Left renal cortex interstitium (tissue), 4 donors: Measurements from ENCODE around the gene MFF. TPM values are rescaled to one million over a fixed set of nuclear protein-coding genes. Genes with fewer than 3 reads are reported as not detected.
"Not testable (repeated sequence)": the region's sequence is repeated elsewhere in the genome, so short reads cannot be mapped to it uniquely, and the experiment has no call there.

Experiments used
- DNase-seq, 4 donors: peaks; one replicate each; pipeline ENCODE4 v3.0.0-alpha.2; 2013; ENCODE audit warnings: low read depth in 4 of 4, low spot score in 2 of 4, missing footprints in 1 of 4
- polyA plus RNA-seq, 4 donors: library from polyadenylated mRNA; unstranded; fragments of 120-200 nt; gene quantifications; one replicate each; pipeline ENCODE4 v1.2.1, GENCODE V29; 2013; ENCODE audit not compliant: insufficient read length in 4 of 4

MFF gene
- polyA plus RNA-seq, 4 donors = 124 to 144 (median 134) TPM

DNA sequence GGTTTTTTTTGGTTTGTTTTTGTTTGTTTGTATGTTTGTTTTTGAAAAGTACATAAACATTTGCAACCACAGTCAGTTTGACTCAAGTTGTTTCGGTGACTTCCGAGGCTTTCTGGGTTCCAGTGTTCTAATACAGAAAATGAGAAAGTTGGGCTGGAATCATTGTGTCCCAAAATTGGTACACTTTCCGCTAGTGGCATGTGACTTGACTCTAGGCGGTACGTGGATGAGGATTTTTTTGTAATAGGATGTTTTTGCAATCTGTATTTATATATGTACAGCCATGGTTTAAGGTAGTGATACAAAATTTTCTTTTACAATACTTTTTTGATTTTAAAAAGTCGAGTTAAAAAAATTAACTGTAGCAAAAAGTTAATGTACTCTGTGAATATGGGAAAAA is 1.7 kb downstream of the MFF start:
- DNase-seq = no peak

DNA sequence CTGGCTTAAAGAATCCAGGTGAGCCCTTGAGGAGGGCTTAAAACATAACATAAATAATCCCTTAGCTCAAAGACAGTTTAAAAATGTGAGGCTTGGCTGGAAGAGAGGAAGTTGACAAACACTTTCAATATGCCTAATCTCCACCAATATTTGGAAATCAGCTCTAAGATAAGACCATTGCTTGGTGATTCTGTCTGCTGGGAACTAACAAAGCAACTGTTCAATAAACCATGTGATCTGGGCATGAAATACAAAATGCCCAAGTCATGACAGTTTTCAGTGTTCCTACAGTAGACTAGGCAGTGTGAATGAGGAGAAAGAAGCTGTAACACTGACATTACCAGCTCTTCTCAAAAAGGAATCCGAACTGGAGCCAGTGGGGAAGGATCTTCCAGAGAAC is 10.7 kb downstream of the MFF start:
- no peak for DNase-seq

DNA sequence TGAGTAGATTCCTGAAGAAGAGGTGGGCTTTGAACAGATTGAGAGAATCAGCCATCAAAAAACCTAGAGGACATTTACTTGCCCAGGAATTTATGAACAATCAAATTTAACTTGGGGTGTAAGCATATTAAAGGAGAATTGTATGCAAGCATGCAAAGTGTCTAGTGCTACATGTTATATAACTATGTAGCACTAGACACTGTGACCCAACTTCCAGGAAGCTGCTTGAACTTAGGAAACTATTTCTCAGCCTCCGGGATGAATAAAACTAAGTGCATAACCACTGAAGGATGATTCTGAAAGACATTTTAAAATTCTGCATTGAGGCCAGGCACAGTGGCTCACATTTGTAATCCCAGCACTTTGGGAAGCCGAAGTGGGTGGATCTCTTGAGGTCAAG is 12.4 kb downstream of the MFF start:
- no peak for DNase-seq

DNA sequence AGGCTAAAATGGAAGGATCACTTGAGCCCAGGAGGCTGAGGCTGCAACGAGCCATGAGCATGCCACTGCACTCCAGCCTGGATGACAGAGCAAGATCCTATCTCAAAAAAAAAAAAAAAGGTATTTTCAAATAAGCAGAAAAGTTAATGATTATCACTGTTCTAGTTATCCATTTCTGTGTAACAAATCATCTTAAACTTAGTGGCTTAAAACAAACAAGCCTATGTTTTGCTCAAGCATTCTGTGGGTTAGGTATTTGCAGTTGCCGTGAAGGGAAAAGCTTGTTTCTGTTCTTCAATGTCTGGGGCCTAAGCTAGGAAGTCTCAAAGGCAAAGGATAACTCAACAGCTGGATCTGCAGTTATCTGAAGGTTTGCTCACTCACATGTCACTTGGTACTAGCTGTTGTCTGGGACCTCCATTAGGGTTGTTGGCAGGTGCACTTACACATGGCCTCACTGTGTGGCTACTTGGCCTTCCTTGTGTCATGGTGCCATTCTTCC is 14.1 kb downstream of the MFF start:
- no peak for DNase-seq

DNA sequence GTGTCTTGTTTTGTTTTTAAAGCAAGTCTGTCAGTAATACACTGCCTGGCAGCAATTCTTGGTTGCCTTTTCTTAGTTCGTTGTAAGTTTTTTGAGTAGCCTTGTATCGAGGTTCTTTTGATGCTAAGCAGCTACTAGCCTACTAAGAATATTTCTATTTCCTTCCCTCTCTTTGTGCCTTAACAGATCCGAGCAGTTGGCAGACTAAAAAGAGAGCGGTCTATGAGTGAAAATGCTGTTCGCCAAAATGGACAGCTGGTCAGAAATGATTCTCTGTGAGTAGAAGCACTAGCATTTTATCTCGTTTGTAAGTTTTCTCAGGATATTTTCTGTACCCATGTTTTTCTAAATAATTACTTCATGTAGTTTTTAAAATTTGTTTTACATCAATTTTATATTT is 15.1 kb downstream of the MFF start:
- no peak for DNase-seq

DNA sequence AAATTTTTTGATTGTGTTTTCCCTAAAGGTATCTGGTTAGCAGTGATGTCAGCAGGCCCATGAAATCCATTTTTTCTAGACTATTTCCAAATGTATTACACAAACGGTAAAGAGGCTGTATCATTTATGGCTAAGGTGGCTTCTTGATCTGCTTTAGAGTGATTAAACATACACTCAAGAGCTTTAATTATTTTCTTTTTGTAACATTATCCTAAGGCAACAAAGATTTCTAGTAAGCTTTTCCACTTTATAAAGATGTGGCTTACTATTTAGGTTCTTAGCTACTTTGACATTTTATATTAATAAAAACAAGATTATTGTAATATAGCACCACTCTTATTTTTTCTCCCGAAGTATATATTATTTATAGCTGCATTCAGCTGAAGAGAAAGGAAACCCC is 16.5 kb downstream of the MFF start:
- no peak for DNase-seq

DNA sequence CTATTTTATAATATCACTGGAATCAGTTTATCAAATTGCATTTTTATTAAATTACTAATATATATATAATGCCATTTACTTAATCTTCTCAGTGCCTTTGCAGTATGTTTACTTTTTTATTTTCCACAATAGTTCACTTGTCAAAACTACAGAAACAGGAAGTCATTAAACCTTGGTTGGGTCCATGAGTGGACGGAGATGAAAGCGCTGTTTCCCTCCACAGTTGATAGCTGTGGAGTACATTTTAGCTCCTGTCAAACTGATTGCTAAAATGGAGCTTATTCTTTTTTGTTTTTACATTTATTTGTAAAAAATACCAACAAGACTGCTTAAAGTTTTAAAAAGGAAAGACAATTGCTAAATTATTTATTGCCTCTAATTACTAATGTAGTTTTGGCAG is 19.2 kb downstream of the MFF start:
- DNase-seq = no peak

DNA sequence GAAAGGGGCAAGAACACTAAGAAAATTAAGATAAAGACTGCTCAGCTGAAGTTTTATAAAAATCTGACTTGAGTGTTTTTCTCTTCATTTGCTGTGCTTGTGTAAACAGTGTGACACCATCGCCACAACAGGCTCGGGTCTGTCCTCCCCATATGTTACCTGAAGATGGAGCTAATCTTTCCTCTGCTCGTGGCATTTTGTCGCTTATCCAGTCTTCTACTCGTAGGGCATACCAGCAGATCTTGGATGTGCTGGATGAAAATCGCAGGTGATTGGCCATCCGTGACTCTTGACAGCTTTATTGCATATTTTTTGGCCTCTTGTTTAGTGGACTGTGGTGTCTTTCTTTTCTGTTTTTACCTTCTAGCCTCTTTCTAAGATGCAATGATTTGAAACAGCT is 22.1 kb downstream of the MFF start:
- no peak for DNase-seq

DNA sequence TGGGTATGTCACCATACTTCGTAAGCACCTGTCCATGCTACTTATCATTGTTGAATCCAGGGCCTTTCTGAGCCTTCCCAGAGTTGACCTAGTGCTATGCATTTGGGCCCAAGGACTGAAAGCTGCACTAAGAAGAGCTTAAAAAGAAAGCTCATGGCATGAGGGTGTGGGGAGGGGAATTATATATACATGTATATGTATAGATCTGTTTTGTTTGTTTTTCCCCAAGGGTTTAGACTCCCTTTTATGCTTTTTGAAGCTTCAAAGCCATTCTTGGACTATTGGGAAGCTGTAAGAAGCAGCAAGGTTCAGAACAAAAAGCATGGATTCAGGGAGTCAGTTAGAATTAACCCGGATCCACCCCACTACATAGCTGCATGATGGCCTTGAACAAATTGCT is 23.3 kb downstream of the MFF start:
- DNase-seq = no peak

DNA sequence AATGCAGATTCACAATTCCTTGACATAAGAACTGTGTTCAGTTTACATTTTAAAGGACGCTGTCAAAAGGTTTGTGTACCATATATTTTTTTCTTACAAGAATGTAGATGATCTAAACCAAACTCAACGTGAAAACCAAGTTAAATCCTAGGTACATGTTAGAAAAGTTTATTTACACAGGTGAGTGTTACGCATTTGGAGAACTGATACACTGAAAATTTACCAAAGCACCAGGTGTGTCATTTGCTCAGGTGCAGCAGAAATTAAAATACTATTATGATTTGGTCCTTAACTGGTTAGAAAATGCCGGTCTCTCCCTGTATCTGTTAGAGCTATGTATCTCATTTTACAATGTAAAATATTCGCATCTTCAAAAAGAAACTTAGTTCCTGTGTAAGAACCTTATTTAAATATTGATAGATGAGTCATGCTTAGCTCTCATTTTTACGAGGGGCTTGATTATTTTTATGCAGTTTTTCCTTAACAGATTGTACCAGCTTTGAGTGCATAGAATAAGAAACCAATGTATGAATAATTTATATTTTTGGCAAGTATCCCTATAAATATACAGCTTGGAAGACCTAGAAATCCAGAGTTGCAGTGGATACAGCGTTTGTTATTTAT is 25.1 kb downstream of the MFF start:
- DNase-seq = no peak

DNA sequence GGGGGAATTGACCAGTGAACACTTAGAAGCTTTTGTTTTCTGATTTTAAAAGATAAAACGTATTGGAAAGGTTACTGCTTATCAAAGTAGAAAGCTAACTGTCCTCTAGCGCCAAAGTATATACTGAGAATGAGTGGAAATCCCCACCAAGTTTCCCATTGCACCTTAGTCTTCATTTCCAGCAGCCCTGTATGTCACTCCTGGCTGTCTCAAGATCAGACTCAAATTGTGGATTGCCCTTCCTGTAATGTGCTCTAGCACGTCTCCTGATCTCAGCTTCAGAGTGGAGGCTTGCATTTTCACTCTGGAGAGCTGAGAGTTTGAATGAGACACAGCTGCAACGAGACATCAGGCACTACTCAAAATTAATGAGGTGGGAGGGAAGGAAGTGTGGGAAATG is 26.6 kb downstream of the MFF start:
- no peak for DNase-seq

DNA sequence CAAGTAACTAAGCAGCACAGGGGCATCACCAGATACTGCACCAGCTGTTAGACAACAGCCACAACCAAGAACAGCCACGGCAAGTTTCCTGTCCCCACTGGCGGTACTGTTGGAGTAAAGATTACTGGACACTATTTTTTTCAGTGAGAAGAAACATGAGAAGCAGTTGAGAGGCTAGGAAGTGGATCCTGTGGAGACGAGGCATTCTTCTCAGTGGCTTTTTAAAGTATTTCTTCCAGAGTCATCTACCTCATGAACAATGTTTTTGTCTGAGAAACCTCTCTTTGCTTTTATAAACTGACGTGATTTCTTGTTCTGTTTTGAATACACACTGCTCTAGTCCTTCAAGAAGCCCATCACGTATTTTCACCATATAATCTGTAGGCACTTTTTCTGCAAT is 35.3 kb downstream of the MFF start:
- DNase-seq = no peak

DNA sequence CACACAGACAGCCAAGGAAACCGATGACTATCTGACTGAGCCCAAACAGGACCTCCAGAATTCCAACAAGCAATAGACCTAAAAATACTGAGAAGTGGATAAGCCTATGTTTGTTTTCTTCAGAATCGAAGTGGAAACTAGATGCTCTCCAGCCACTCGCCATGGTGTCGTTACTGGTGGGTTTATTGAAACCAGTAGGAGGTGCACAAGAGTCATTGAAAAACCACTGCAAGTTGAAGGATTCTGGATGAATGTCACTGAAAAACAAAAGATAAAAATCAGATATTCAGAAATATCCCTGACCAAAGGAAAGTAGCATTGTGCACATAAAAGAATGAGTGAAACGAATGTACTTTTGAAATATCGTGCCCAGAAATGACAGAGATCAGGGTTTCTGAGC is 38.7 kb downstream of the MFF start:
- DNase-seq = no peak

DNA sequence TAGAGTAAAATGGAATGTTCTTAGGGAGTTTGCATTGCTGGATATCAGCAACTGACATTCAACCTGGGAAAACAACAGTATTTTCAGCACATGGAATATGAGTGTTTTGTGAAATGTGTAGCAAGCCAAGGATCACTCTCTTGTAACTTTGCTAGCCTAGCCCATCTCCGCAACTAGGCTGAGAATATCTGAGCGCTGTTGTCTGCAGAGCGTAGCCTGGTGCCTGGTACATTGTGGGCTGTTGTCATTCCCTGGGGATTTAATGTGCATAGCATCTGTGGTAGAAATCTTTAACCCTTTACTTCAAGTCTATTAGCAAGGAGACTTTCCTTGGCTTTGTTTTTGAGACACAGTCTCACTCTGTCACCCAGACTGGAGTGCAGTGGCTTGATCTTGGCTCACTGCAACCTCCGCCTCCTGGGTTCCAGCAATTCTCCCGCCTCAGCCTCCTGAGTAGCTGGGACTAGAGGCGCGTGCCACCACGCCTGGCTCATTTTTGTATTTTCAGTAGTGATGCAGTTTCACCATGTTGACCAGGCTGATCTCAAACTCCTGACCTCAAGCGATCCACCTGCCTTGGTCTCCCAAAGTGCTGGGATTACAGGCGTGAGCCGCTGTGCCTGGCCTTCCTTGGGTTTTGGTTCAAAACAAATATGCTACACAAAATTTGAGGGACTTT is 39.7 kb downstream of the MFF start:
- DNase-seq = not testable (repeated sequence)

DNA sequence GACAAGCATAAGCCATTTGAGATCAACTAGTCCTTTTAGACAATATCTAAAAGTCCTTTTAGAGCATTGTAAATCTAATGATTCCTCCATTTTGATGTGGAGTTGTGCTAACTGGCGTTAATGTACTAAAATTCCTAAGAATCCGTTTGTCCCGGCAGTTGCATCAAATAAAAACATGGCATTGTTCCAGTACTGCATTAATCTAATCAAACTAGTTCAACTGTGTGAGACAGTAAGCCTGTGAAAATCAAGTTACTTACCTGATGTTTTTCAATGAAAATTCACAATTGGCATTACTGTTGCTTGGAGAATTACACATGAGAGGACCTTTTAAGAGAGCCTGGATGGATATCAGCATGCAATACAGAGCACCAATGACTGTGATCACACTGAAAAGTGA is 40.8 kb downstream of the MFF start:
- DNase-seq = no peak

DNA sequence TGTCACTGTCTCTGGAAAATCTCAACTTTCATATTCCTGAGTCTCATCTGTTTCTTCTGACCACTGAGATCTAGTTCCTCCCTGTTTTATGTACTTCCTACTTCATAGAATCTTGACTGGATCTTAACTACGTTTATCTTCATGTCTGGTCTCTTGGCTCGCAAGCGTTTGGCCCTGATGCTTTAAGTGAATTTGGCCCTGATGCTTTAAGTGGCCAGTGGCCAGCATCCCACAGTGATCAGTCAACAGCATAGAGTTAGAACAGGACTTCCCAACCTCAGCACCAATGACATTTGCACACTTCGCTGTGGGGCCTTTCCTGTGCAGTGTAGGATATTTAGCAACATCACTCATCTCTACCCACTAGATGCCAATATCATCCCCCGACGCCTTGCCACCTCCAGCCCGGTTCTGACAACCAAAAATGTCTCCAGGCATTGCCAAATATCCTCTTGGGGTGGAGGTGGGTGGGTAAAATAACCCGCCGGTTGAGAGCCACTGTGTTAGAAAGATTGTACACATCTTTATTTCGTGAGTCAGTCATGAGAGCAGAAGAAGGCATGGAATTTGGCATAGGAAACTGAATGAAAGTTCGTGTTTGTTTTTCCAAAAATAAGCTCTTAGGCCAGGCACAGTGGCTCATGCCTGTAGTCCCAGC is 41.8 kb downstream of the MFF start:
- no peak for DNase-seq

DNA sequence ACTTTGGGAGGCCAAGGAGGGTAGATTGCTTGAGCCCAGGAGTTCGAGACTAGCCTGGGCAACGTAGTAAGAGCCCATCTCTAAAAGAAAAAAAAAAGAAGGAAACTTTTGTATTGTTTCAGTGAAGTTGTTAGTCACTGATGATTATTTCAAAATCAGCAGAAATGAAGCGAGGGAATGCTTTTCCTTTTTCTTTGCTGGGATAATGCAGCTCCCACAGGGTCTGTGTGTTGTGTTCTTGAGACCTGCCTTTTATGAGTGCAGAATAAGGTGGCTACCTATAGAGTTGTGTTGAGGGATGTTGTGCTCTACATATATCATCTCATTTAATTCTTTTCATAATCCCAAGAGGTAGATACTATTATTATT is 42.4 kb downstream of the MFF start:
- no peak for DNase-seq

DNA sequence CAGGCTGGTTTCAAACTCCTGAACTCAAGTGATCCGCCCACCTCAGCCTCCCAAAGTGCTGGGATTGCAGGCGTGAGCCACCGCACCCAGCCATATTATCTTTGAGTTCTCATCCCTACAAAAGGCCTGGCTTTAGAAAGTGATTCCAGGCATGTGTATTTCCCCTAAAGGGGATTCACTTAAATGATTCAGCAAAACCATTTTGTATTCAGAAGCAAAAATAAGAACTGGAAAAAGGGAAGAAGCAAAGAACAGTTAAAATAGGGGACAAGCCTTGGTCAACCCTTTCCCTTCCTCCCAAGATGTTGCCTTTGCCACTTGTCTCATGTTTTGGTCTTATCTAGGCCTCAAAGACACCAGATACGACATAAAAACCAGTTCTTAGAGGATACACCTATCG is 43.5 kb downstream of the MFF start:
- no peak for DNase-seq

DNA sequence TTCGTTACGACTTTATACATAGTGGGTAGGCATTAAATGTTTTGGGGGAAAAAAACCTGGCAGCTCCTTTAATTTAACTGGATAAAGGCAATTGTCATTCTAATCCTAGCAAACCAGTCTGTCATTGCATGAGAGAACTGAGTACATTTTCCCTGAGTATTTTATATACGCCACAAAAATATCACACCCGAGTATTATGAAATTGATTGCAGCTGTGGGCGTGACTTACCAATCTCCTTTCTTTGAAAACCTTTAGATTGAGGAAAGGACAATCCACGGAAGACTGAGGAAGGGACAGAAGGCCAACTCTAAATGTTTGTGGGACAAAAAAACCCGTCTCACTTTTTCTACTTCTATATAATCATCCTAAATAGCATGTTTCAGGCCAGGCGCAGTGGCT is 45.0 kb downstream of the MFF start:
- no peak for DNase-seq

DNA sequence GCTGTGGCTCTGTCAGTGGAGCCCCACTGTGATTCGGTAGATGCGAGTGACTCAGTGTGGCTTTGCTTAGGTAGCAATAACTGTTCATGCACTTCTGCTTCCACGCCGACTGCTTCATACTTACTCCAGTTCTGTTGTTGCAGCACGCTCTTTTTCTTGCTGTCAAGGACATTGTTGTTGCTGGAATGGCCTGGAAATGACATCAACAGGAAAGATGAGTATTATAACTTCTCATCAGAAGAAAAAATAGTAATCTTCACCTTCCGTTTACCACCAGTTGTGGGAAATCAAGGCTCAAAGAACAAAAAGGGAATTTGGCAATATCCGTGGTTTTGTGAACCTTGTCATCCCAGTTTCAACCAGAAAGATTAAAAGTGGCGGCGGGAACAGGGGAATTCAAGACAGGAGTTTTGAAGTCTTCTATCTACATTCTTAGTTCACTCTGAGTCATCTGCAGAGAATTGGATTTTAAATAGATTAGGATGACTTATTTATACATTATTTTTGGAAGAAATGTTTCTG is 45.8 kb downstream of the MFF start:
- no peak for DNase-seq

DNA sequence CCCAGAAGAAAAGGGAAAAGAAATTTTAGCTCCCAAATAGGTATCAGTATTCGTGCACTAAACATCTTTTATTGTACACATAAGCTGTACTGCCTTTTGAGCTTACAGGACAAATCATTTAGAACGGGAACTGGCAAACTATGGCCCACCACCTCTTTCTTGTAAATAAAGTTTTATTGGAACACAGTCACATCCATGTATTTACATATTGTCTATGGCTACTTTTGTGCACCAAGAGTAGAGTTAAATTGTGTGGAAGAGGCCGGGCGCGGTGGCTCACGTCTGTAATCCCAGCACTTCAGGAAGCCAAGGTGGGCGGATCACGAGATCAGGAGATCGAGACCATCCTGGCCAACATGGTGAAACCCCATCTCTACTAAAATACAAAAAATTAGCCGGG is 48.3 kb downstream of the MFF start:
- no peak for DNase-seq

DNA sequence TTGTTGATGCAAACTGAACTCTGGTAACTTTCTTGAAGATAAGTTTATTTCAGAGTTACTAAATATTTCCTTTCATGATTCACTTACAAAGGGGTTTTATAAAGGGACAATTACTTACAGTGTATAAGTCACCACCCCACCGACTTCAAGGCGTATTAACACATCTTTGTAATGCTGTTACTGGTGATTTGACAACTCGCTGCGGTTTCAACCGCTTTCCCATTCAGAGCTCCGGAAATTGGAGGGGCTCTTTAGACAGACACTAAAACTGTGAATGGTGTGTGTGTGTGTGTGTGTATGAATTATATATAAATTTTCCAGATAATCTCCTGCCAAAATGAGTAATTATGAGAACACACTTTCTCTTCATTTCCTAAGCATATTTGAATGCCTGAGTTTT is 49.1 kb downstream of the MFF start:
- DNase-seq = no peak
